K562 (cell line): Measurements from ENCODE around the gene CMIP. TPM values are rescaled to one million over a fixed set of nuclear protein-coding genes. Genes with fewer than 3 reads are reported as not detected.

Experiments used
- BCOR ChIP-seq: fragments of 450-650 bp; IDR thresholded peaks from 2 replicates; pipeline ENCODE4 v1.6.1; 2016
- BRD4 ChIP-seq: fragments of 200-600 bp; sonication (generic); IDR thresholded peaks from 2 replicates; pipeline ENCODE4 v1.6.1; 2017; ENCODE audit warnings: inconsistent platforms
- CREM ChIP-seq: IDR thresholded peaks from 2 replicates; pipeline ENCODE4 v1.6.1; 2014; ENCODE audit warnings: antibody characterized with exemption, low read depth
- ESRRA ChIP-seq: fragments of 450-650 bp; IDR thresholded peaks from 2 replicates; pipeline ENCODE4 v1.6.1; 2014; ENCODE audit warnings: low read depth, mild to moderate bottlenecking, moderate library complexity, borderline replicate concordance
- HSF4 ChIP-seq: fragments of 250-450 bp; sonication (Bioruptor Pico); IDR thresholded peaks from 2 replicates; pipeline ENCODE4 v2.1.2; 2022; ENCODE audit warnings: mild to moderate bottlenecking, moderate library complexity, borderline replicate concordance
- L3MBTL2 ChIP-seq: fragments of 450-650 bp; IDR thresholded peaks from 2 replicates; pipeline ENCODE4 v1.6.1; 2016; ENCODE audit warnings: mild to moderate bottlenecking, moderate library complexity
- NCOA6 ChIP-seq: fragments of 450-650 bp; IDR thresholded peaks from 2 replicates; pipeline ENCODE4 v1.6.1; 2017; ENCODE audit warnings: mild to moderate bottlenecking
- NR2F6 ChIP-seq: fragments of 450-650 bp; formaldehyde crosslinking; IDR thresholded peaks from 2 replicates; pipeline ENCODE4 v1.4.0; 2020; ENCODE audit warnings: mild to moderate bottlenecking
- PHTF2 ChIP-seq: fragments of 250-450 bp; sonication (Bioruptor Pico); IDR thresholded peaks from 2 replicates; pipeline ENCODE4 v1.5.0; 2021; ENCODE audit warnings: mild to moderate bottlenecking
- POLR2B ChIP-seq: fragments of 450-650 bp; IDR thresholded peaks from 2 replicates; pipeline ENCODE4 v1.6.1; 2018; ENCODE audit warnings: low read depth; ENCODE audit not compliant: partially characterized antibody
- RFX1 ChIP-seq: fragments of 450-650 bp; IDR thresholded peaks from 2 replicates; pipeline ENCODE4 v1.6.1; 2016; ENCODE audit warnings: mild to moderate bottlenecking, moderate library complexity
- SMARCA5 ChIP-seq: fragments of 450-650 bp; IDR thresholded peaks from 2 replicates; pipeline ENCODE4 v1.6.1; 2016
- SMARCE1 ChIP-seq: fragments of 450-650 bp; IDR thresholded peaks from 2 replicates; pipeline ENCODE4 v1.7.1; 2016; ENCODE audit warnings: mild to moderate bottlenecking
- TAF9B ChIP-seq: fragments of 450-650 bp; IDR thresholded peaks from 2 replicates; pipeline ENCODE4 v1.6.1; 2018; ENCODE audit warnings: mild to moderate bottlenecking; ENCODE audit not compliant: partially characterized antibody
- ZBTB40 ChIP-seq, 2 experiments: fragments of 450-650 bp in 1 of 2; sonication (generic) in 1 of 2; formaldehyde crosslinking in 1 of 2; IDR thresholded peaks; 2 replicates each; pipeline versions ENCODE4 v1.7.1 to v1.9.0; 2016 to 2022; ENCODE audit warnings: inconsistent platforms in 1 of 2, mild to moderate bottlenecking in 1 of 2, missing genetic modification reagents in 1 of 2
- ZNF124 ChIP-seq: sonication (generic); formaldehyde crosslinking; IDR thresholded peaks from 2 replicates; pipeline ENCODE4 v1.8.1; 2022; ENCODE audit warnings: missing genetic modification reagents
- ZNF165 ChIP-seq: fragments of 250-450 bp; sonication (Bioruptor Pico); IDR thresholded peaks from 2 replicates; pipeline ENCODE4 v1.4.0; 2020; ENCODE audit warnings: borderline replicate concordance
- ZNF253 ChIP-seq: fragments of 250-450 bp; sonication (Bioruptor Pico); conservative IDR thresholded peaks from 2 replicates; pipeline ENCODE4 v1.6.1; 2021; ENCODE audit warnings: mild to moderate bottlenecking
- ZNF444 ChIP-seq: fragments of 250-450 bp; sonication (Bioruptor Pico); IDR thresholded peaks from 2 replicates; pipeline ENCODE4 v1.4.0; 2020; ENCODE audit warnings: mild to moderate bottlenecking, moderate library complexity
- ZNF57 ChIP-seq: fragments of 450-650 bp; formaldehyde crosslinking; IDR thresholded peaks from 2 replicates; pipeline ENCODE4 v1.4.0; 2020; ENCODE audit warnings: mild to moderate bottlenecking, moderate library complexity
- polyA plus RNA-seq, 8 experiments: library from polyadenylated mRNA; depleted of rRNA in 4 of 8; stranded (reverse) in 5 of 8; unstranded in 3 of 8; fragments of >200 nt; fragmentation: Nextera tagmentation in 2 of 8; fragmentation: Illumina TruSeq in 1 of 8; extraction: Ambion mirVana in 2 of 8; extraction: Trizol in 1 of 8; gene quantifications; 2 replicates each; pipeline versions ENCODE4 v1.2.1 to v1.2.3, GENCODE V29; 2011 to 2014; ENCODE audit warnings: inconsistent platforms in 1 of 8, missing spikeins in 1 of 8
- total RNA-seq, 7 experiments: library from RNA; depleted of rRNA in 6 of 7; stranded (reverse); fragments of >200 nt in 6 of 7; fragmentation: Illumina TruSeq in 2 of 7; extraction: Trizol in 2 of 7; gene quantifications; 2 replicates each; pipeline versions ENCODE4 v1.2.1 to v1.2.3, GENCODE V29; 2011 to 2021; ENCODE audit warnings: low replicate concordance in 1 of 7
- TF ChIP-seq, protein P1 (sequence below), 3 experiments: fragments of 200-800 bp in 1 of 3; sonication (Bioruptor generic) in 1 of 3; sonication (generic) in 1 of 3; formaldehyde crosslinking in 1 of 3; IDR thresholded peaks; 2 replicates each; pipeline versions ENCODE4 v1.6.1 to v1.8.0; 2016 to 2022; ENCODE audit warnings: mild to moderate bottlenecking in 2 of 3, missing compliant biosample characterization in 2 of 3, missing genetic modification characterization in 2 of 3, missing genetic modification reagents in 1 of 3

The CMIP gene
- total and polyA plus RNA-seq, 9 of the 15 experiments (the other 6 are each of a cell fraction or from before 2014, with no cell fraction given) = 0.94 to 82.5 (median 10.3) TPM

DNA sequence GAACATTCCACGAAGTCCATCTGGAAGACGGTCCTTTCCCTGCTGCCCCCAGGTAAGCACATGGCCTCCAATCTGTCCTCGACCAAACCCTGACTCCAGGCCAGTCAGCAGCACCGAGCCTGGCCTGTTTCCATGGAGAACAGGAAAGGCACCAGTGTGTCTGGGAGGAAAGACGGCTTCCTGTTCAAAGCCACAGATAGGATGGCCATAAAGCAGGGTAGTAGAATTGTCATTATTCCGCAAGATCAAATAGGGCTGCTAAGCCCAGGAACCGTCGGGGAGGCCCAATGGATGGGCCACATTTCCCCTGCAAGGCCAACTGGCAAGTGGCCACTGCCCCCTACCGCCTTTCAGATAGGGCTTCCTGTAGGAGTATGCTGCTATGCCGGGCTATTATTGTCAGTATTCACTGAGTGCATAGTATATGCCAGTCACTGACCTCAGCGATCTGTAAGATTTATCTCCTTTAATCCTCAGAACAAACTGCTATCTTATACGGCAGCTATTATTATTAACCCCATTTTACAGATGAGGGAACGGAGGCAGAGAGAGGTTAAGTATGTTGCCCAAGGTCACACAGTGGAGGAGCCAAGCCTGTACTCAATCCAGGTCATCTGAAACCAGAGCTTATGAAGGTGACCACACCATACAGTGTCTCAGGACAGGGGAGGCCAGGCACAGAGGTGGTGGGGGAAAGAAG lies 311.5 kb downstream of the CMIP start (continued):
- TF ChIP-seq POLR2B (no peak), TAF9B (no peak), ESRRA (peak; percentile 86), ZBTB40 (IDR thresholded peaks at IDR 0.05) (no peak), ZBTB40 (CRISPR knock-in tag; IDR thresholded peaks at IDR 0.05) (no peak), ZNF57 (no peak), SMARCE1 (no peak), CREM (no peak), BRD4 (no peak), ZNF253 (CRISPR knock-in tag) (no peak), NR2F6 (CRISPR knock-in tag) (no peak), SMARCA5 (0 out of 2 replicates have a peak, but pooled peaks have one; percentile 20), ZNF444 (CRISPR knock-in tag) (no peak), RFX1 (peak; percentile 27; the same call in 1 of the 2 replicates), ZNF124 (CRISPR knock-in tag) (no peak), BCOR (peak; percentile 81), NCOA6 (no peak), ZNF165 (no peak), HSF4 (CRISPR knock-in tag) (no peak), L3MBTL2 (peak; percentile 50), PHTF2 (CRISPR knock-in tag) (no peak)
- TF ChIP-seq, protein P1, sequence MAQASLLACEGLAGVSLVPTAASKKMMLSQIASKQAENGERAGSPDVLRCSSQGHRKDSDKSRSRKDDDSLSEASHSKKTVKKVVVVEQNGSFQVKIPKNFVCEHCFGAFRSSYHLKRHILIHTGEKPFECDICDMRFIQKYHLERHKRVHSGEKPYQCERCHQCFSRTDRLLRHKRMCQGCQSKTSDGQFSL (CRISPR knock-in tag; IDR thresholded peaks at IDR 0.05) = no peak
- TF ChIP-seq, protein P1 (tag; IDR thresholded peaks at IDR 0.05) = no peak
